Breast epithelium (tissue), 4 donors: ENCODE measurements around the gene YPEL4. TPM values are rescaled to one million over a fixed set of nuclear protein-coding genes. Genes with fewer than 3 reads are reported as not detected.

Source experiments
- DNase-seq, 2 donors: peaks; one replicate each; pipeline ENCODE4 v3.0.0-alpha.2; 2019; ENCODE audit warnings: low spot score in 2 of 2
- H3K27ac ChIP-seq, 2 donors: fragments of 200-600 bp; sonication (generic) in 1 of 2; one replicate each; pipeline ENCODE4 v1.5.1; 2016 to 2019; ENCODE audit warnings: mild to moderate bottlenecking in 1 of 2
- H3K27me3 ChIP-seq, 2 donors: fragments of 200-600 bp; sonication (generic) in 1 of 2; one replicate each; pipeline versions ENCODE4 v1.5.1 to v1.6.0; 2017 to 2019; ENCODE audit warnings: control low read depth in 1 of 2, mild to moderate bottlenecking in 1 of 2
- H3K36me3 ChIP-seq: fragments of 200-600 bp; one replicate; pipeline ENCODE4 v1.5.1; 2019
- H3K4me1 ChIP-seq, 2 donors: fragments of 200-600 bp; sonication (generic); one replicate each; pipeline ENCODE4 v1.5.1; 2016 to 2019; ENCODE audit warnings: control low read depth in 1 of 2
- H3K4me3 ChIP-seq, 3 donors: fragments of 200-600 bp; sonication (generic); 1 replicate in 2 of 3; 2 replicates in 1 of 3; pipeline ENCODE4 v1.5.1; 2016 to 2019; ENCODE audit warnings: mild to moderate bottlenecking in 3 of 3, moderate library complexity in 2 of 3
- H3K9me3 ChIP-seq, 2 donors: fragments of 200-600 bp; sonication (generic) in 1 of 2; one replicate each; pipeline ENCODE4 v1.5.1; 2016 to 2019; ENCODE audit warnings: control low read depth in 1 of 2
- POLR2A ChIP-seq: fragments of 450-650 bp; IDR thresholded peaks from one replicate; pipeline ENCODE4 v1.6.1; 2016; ENCODE audit warnings: antibody characterized with exemption, mild to moderate bottlenecking, moderate library complexity
- POLR2AphosphoS5 ChIP-seq, 3 donors: sonication (generic); formaldehyde crosslinking; IDR thresholded peaks; one replicate each; pipeline ENCODE4 v1.6.1; 2017; ENCODE audit warnings: antibody characterized with exemption in 3 of 3
- intact Hi-C: fragments of 100-400 bp; cut with DNase I; formaldehyde crosslinking; loops from one replicate; pipeline ENCODE4 v1.15.1; 2023; ENCODE audit warnings: low total_unique reads
- total RNA-seq, 3 donors: library from RNA; depleted of rRNA; stranded (reverse); fragments of >200 nt; gene quantifications; one replicate each; pipeline ENCODE4 v1.1.0, GENCODE V29; 2016
- TF ChIP-seq, protein P1 (sequence below), 3 donors: fragments of 450-650 bp; IDR thresholded peaks; one replicate each; pipeline ENCODE4 v1.5.1; 2016 to 2017; ENCODE audit warnings: antibody characterized with exemption in 3 of 3, mild to moderate bottlenecking in 3 of 3, moderate library complexity in 3 of 3

Gene YPEL4
- total RNA-seq, 3 donors from 2014 or later = 1.1 to 2.3 (median 2.0) TPM

DNA sequence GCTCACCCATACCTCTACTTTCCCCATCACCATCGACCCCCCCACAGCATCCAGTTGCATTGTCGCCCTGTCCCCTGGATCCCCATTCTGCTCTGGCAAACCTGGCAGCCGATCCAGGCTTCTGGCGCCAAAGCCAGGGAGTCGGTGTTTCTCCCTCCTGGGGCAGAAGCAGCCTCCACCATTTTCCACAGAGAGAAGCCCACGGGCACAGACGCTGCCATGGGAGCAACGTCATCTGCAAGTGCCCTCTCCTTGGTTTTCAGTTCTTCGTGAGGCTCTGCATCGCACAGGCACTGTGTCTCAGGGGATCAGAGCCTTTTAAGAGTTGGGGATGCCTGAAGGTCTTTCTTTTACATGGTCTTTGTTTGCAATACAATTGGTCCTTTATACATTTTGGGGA lies 2.3 kb downstream of the YPEL4 start:
- peak overlapping the region; percentile 50 to 80 for H3K27ac ChIP-seq
- peak overlapping the region in 2 of 3 donors; percentile 45 to 55 for H3K4me3 ChIP-seq
- peaks cover 14 to 15% of the 10 kb centered on the region in 2 donors for H3K4me1 ChIP-seq
- no peaks in the 10 kb centered on the region for H3K36me3 ChIP-seq
- TF ChIP-seq POLR2A = no peak
- peaks cover 0 to 20% of the 10 kb centered on the region in 2 donors for H3K27me3 ChIP-seq
- no peak for DNase-seq
- H3K9me3 ChIP-seq = no peaks in the 10 kb centered on the region
- intact Hi-C loops = no loop called here

DNA sequence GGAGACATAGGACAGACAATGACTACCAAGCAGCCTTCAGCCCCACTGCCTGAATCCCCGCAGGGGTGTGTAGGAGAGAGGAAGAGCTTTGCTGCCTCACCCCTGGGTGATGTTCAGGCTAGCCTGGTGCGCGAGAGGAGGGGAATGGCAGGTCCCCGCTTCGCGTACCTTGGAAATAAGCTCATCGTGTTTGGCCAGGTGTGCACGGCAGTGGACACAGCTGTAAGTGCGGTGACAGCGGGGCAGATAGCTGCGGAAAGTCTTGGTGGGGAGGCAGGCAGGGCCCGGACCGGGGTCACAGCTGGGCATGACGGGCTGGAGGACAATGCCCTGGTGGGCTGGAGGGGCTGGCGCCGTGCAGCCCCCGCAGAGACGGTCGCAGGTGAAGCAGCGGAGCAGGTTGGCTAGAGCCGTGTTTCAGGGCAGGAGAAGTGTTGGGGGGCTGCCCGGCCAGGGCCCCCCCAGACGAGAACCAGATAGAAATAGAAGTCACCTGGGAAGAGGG lies 2.9 kb downstream of the YPEL4 start:
- DNase-seq = no peak
- Histone ChIP-seq H3K27ac (peak overlapping the region; percentile 50 to 80), H3K27me3 (peaks cover 0 to 20% of the 10 kb centered on the region in 2 donors), H3K9me3 (no peaks in the 10 kb centered on the region), H3K36me3 (no peaks in the 10 kb centered on the region), H3K4me1 (peaks cover 14 to 15% of the 10 kb centered on the region in 2 donors), H3K4me3 (peak overlapping the region in 2 of 3 donors; percentile 45 to 55)
- TF ChIP-seq POLR2A = no peak
- TF ChIP-seq POLR2AphosphoS5 (IDR thresholded peaks at IDR 0.05) = no peak
- TF ChIP-seq, protein P1, sequence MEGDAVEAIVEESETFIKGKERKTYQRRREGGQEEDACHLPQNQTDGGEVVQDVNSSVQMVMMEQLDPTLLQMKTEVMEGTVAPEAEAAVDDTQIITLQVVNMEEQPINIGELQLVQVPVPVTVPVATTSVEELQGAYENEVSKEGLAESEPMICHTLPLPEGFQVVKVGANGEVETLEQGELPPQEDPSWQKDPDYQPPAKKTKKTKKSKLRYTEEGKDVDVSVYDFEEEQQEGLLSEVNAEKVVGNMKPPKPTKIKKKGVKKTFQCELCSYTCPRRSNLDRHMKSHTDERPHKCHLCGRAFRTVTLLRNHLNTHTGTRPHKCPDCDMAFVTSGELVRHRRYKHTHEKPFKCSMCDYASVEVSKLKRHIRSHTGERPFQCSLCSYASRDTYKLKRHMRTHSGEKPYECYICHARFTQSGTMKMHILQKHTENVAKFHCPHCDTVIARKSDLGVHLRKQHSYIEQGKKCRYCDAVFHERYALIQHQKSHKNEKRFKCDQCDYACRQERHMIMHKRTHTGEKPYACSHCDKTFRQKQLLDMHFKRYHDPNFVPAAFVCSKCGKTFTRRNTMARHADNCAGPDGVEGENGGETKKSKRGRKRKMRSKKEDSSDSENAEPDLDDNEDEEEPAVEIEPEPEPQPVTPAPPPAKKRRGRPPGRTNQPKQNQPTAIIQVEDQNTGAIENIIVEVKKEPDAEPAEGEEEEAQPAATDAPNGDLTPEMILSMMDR (IDR thresholded peaks at IDR 0.05) = no peak
- intact Hi-C loops = no loop called here

DNA sequence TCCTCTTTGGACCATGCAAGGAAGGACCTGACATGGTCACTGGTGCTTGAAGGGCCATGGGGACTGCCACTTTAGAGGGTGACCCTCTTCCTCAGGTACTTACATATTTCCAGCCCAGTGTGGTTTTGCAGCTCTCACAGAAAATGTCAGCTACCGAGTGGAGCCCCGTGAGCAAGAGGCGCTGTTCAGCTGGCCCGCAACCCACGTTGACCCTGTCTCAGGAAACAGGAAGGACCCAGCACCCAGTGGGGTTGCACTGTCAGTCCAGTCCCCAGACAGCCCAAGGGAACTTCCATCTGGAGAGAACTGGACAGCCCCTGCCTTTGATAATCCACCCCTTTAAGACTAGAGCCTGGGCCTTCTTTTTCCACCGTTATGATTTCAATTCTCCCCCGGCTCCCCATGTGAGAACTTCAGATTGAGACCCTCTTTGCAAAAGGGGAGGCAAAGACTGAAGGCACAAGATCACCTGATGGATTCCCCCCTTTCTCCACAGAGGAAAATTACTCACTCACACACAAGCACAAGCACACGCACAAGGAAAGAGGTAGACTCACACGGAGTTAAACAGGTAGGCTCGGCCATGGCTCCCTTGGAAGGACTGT lies 3.4 kb downstream of the YPEL4 start:
- DNase-seq = no peak
- peaks cover 0 to 20% of the 10 kb centered on the region in 2 donors for H3K27me3 ChIP-seq
- no peak for TF ChIP-seq POLR2A
- TF ChIP-seq, protein P1 (IDR thresholded peaks at IDR 0.05) = no peak
- TF ChIP-seq POLR2AphosphoS5 (IDR thresholded peaks at IDR 0.05) = no peak
- H3K4me1 ChIP-seq = peaks cover 14 to 15% of the 10 kb centered on the region in 2 donors
- no peaks in the 10 kb centered on the region for H3K9me3 ChIP-seq
- H3K27ac ChIP-seq = peak overlapping the region; percentile 50 to 80
- peak overlapping the region in 1 of 3 donors; percentile 45 for H3K4me3 ChIP-seq
- intact Hi-C loops = no loop called here
- no peaks in the 10 kb centered on the region for H3K36me3 ChIP-seq

DNA sequence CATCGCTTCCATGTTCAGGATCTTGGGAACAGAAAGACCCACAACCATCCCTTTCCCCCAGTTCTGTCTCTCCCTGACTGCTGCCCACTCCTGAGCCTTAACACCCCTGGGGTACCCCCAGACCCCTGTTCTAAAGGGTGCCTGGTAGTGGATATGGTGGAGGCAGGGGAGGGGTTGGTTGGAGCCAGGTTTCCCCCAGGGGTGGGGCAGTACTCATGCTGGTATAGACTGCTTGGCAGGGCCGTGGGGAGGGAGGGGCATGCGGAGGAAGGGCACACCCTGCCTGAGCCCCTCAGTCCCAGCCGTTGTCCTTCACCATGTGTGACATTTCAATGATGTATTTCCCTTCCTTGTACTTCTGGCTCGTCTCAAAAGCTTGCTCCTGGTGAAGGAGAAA lies 4.0 kb downstream of the YPEL4 start:
- H3K36me3 ChIP-seq = no peaks in the 10 kb centered on the region
- TF ChIP-seq, protein P1 (IDR thresholded peaks at IDR 0.05) = no peak
- TF ChIP-seq POLR2AphosphoS5 (IDR thresholded peaks at IDR 0.05) (no peak), POLR2A (no peak)
- no peaks in the 10 kb centered on the region for H3K9me3 ChIP-seq
- peak overlapping the region; percentile 50 to 80 for H3K27ac ChIP-seq
- no peak for DNase-seq
- no peak overlapping the region for H3K4me3 ChIP-seq
- peaks cover 0 to 20% of the 10 kb centered on the region in 2 donors for H3K27me3 ChIP-seq
- intact Hi-C loops = no loop called here
- peaks cover 14 to 15% of the 10 kb centered on the region in 2 donors for H3K4me1 ChIP-seq

DNA sequence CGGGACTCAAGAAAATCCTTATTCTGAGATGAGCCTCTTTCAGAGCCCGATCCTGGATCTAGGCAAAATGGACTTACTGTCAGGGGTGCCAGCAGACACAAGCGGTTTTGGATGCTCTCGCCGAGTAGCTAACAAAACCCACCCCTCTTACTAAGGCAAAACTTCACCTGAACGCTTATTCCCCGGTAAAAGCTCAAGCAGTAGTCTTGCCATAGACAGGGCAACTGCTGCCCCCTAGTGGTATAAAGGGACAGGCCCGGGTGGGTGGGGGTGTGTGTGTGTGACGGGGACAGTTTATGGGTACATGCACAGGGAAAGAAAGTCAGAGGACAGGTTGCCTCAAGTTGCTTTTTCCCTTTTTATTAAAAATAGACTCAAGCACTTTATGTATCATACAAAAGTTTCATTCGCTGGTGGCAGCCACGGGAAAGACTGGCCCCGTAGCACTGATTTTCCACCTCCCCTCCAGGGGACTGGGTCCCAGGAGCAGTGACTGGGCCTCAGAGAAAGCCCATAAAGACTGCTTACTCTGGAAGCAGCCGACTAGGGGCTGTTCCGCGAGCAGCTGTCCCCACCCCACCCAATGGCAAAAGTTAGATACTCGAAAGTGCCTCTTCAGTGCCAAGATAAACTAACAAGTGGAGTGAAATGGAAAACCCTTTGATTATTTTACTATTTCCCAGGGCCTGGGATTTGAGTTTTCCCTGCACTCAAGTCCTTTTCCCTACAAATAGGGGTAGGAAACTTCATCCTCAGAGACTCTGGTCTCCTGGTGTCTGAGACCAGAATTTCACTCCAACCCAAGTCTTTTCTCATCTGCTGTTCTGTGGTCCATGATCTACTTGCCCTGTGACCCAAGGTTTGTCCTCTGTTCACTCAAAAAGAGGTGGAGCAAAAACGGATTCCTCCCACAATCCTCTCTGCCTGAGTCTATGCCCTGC lies 4.7 kb downstream of the YPEL4 start:
- Histone ChIP-seq H3K4me1 (peaks cover 14 to 20% of the 10 kb centered on the region in 2 donors), H3K36me3 (no peaks in the 10 kb centered on the region), H3K4me3 (peak overlapping the region in 1 of 3 donors; percentile 17), H3K9me3 (no peaks in the 10 kb centered on the region), H3K27me3 (peaks cover 0 to 17% of the 10 kb centered on the region in 2 donors), H3K27ac (peak overlapping the region; percentile 30 to 80)
- peak; percentile 85 for DNase-seq
- intact Hi-C loops = no loop called here
- TF ChIP-seq, protein P1 (IDR thresholded peaks at IDR 0.05) = peak; percentile 64 to 80 (median 69)
- no peak for TF ChIP-seq POLR2A
